Activated CD8-positive, alpha-beta memory T cell treated with anti-CD3 and anti-CD28 coated beads for 24 hours (primary cell): ENCODE results near the gene FOXI1.
"Not testable (repeated sequence)": the region's sequence is repeated elsewhere in the genome, so short reads cannot be mapped to it uniquely, and the experiment has no call there.

ENCODE experiments used
- DNase-seq: peaks from one replicate; pipeline ENCODE4 v3.0.0-alpha.2; 2020

The FOXI1 gene

DNA sequence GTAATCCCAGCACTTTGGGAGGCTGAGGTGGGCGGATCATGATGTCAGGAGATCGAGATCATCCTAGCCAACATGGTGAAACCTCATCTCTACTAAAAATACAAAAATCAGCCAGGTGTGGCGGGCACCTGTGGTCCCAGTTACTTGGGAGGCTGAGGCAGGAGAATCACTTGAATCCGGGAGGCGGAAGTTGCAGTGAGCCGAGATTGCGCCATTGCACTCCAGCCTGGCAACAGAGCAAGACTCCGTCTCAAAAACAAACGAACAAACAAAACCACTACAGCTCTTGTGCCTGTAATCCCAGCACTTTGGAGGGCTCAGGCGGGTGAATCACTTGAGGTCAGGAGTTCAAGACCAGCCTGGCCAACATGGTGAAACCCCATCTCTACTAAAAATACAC lies 11.4 kb upstream of the FOXI1 start:
- DNase-seq: not testable (repeated sequence)

DNA sequence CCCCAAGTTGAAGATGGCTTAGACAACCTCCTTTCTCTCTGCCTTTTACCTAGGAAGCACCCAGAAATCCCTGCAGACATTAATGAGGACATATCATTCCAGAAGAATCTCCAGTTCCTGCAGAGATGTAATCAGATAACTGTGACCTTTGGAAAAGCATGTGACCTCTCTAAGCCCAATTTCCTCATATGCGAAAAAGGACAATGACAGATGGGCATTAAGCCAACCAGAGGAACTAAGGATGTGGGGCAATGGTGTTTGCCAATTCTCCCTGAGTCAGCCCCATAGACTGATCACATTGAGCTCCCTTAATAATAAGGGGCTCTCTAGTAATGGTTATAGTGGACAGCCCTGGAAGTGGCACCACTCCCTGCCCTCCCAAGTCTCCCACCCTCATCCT lies 10.1 kb upstream of the FOXI1 start:
- DNase-seq: no peak

DNA sequence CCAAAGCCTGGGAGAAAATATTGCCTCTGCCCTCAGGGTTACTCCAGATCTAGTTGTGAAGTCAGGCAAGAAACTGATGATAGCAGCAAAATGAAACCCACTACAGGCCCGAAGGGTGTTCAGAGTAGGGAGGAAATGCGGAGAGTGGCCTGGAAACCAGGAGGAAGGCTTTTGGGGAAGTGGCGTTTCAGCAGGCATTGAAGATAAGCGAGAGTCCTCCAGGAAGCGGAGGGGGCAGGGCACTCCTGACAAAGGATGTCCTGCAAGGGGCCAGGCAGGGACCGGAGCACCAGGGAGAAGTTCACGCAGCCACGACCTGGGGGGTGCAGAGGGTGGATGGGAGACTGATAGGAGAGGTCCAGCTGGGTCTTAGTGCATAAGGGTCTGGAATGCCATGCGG lies 7.8 kb upstream of the FOXI1 start:
- no peak for DNase-seq

DNA sequence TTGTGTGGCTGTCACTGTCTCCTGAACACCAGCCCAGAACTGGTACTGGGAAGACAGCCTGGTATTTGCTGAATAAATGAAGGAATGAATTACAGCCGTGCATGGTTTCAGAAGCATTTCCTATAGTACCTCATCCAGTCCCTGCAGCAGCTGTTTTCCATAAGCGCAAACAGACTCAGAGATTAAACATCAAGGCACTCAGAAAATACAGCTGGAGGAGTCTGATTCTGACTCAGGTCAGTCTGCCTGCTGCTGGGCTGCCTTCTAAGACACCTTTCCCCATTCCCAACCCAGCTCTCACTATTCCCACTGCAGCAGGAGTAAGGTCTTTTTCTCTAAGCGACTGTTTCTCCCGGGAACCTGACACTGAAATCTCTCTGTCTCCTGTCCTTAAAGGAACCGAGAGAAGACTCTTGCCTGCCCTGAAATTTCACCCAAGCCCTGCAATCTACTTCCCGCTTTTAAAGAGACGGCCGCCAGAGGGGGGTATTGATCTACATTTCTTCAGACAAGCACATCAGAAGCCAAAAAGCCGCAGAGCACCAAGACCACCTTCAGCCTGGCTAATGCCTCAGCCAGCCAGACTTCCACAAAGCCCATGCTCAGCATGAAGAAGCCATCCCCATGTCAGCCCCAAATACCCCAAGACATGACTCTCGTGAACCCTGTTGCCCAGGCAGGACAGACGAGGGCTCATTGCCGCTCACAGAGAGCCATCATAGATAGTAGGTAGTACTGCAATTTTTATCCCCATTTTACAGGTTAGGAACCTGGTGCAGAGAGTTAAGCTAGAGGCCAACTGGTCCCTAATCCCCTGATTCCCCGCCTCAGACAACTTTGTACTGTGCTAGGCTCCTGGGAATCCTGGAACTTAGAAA lies 5.4 kb upstream of the FOXI1 start:
- DNase-seq: peak; percentile 86

DNA sequence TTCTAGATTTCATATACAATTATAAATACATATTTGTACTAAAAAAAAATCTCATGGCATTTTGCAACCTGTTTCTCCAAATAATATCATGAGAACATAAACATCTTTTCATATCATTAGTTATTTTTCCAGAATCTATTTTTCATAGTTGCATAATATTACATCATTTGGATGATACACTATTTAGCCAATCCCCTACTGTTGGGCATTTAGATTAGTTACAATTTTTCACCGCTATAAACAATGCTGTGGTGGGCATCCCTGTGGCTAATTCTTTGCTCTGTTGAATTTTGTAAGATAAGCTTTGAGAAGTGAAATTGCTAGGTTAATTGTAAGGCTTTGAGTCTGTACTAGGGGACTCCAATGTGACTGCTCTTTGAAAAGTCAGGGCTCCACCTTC lies 2.2 kb upstream of the FOXI1 start:
- DNase-seq: no peak

DNA sequence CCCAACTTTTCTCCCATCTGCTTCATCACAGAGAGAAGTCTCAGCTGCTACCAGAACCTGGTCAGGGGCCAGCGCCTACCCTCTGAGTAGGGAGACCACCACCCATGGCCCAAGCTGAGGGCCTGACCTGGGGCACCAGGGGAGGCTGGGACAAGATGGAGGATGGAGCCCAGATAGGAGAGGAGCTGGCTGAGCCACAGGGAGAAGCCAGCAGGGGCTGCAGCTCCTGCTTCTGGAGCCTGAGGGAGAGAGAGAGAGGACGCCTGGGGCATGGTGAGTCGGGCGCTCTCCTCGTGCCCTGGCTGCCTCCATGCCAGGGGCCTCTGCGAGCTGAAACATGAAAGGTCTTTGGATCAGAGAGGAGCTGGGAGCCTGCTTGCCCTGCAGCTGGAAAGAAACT lies 1.4 kb upstream of the FOXI1 start:
- peak; percentile 42 for DNase-seq

DNA sequence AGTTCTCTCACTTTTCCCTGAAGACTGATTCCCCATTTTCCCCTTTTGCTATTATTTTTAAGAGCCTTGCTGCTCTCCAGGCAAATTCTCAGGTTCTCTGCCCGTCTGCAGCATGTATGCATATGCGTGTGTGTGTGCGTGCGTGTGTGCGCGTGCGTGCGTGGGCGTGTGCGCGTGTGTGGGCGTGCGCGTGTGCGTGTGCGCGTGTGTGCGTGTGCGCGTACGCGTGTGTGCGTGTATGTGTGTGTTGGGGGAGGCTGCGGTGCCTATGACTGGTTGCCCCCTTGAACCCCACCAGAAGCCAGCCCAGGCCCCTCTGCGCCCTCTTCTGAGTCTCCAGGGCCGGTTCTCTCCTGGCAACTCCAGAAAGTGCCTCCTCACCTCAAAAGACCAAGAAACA lies 987 bp upstream of the FOXI1 start:
- peak; percentile 9 for DNase-seq

DNA sequence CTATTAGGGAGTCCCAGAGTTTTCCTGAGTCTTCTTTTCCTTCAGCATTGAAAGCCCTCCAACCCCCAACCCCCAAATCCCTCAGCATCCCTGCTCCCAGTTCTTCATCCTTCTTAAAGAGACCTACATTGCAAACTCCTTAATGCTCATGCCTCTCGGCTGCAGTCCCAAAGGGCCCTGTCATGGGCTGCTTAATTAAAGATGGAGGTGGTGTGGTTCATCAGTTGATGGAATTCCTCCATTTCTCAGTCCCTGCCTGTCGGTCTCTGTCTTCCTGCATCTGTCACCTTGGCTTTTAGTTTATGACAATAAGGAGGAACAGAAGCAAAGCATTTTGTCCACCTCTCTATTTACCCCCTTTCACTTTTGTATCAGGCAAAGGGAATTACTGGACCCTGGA lies 2.0 kb downstream of the FOXI1 start:
- no peak for DNase-seq

DNA sequence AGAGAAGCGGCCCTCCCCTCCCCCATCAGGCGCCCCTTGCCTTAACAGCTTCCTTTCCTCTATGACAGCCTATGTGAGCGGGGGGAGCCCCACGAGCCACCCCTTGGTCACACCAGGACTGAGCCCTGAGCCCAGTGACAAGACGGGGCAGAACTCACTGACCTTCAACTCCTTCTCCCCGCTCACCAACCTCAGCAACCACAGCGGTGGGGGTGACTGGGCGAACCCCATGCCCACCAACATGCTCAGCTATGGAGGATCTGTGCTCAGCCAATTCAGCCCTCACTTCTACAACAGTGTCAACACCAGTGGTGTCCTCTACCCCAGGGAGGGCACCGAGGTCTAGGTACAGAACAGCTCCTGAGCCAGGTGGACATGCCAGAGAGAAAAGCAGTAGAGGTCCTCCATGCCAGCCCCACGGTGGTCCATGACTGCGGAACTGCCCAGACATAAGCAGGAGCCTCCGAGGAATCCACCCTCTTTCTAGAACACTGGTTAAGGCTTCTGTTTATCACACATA lies 2.6 kb downstream of the FOXI1 start:
- DNase-seq: peak; percentile 35

DNA sequence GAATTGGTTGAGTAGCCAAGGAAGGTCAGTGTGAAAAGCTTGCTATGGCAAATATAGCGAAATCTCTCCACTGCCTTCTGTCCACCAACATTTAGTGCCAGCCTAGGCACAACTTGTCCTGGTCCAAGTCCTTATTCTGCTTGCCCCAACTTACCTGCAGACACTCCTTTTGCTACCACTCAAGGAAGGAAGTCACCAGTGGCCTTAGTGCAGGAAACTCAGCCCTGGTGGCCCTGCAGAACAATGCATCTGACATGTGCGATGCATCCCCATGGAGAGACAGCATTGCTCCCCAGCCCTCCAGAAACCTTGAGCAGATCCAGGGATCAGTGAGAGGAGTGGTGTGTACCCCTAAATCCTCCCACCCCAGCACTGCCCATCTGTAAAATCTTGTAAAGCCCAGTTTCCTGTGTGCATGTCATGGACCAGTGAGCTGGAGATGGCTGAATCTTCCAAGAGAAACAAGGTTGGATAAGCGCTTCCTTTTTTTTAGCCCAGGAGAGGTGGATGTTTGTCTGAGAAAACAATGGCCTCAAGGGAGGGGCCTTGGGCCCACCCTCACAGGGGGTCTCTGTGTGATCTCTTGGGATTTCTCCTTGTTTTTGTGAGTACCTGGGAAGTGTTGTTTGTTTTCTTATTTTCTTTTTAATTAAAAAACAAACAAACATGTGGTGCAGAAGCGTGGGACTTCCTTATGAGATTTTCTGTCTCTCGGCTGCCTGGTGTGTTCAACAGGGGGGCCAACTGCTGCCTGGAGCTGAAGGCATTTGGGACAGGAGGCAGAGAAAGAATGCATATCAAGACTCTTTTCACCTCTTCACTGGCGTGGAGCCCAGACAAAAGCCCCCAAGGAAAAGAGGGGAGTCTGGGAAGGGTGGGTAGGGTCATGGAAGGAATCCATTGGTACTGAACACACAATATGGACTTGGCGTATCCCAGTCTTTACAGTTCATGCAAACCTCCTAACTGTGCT lies 3.6 kb downstream of the FOXI1 start:
- DNase-seq: peak; percentile 21

DNA sequence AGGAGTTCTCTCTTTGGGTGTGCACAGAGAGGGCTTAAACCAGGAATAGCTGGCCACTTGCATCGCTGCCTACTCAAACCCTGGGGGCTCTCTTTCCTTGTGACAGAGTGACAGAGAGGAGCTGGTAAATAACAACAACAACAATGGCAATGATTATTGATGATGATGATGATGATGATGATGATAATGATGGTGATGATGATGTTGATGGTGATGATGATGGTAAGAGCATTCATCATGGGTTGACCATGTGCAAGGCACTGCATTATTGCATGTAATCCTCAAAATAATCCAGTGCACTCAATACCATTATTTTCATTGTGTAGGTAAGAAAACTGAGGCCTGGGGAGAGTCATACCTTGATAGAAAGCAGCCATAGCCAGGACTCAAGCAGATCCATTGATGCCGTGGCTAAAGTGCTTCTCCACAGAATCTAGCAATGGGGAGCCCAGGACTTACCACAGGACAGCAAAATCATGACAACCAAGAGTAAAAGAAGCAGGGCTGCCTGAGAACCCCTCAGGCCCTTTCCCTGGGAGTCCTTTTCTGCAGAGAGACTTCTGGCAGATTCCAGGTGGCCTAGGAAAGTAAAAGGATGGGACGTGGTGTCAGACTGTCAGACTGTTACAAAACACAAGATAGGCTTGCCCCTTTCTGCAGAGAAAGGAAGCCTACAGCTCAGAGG lies 4.8 kb downstream of the FOXI1 start:
- DNase-seq: peak; percentile 26

DNA sequence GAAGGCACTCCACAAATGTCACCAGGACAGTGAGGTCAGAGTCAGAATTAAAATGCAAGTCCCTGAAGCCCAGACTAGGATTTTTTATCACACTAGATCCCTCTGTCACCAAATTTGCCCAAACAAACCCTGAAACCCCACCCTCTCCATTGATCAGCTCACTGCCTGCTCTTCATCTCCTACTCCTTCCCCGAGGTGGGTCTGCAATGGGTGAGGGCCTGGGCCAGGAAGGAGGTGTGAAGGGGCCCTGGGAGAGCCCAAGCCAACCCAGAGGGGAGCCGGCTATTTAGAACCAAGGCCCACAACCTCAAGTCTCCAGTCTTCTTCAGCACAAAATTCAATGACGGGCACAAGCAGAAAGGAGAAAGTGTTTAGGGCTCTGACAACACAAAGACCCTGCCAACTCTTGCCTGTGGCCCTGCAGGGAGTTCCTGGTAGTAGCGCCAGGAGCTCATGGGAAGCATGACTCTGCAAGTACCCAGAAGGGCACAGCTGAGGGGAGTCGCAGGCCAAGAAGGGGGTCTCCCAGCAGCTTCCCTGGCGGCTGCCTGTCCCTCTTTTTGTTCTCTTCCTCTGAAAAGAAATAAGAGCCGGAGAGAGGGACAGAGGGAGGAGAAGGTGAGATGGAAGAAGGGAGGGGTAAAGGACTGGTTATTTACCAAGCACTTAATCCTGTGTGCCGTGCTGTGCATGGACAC lies 5.5 kb downstream of the FOXI1 start:
- DNase-seq: peak; percentile 26

DNA sequence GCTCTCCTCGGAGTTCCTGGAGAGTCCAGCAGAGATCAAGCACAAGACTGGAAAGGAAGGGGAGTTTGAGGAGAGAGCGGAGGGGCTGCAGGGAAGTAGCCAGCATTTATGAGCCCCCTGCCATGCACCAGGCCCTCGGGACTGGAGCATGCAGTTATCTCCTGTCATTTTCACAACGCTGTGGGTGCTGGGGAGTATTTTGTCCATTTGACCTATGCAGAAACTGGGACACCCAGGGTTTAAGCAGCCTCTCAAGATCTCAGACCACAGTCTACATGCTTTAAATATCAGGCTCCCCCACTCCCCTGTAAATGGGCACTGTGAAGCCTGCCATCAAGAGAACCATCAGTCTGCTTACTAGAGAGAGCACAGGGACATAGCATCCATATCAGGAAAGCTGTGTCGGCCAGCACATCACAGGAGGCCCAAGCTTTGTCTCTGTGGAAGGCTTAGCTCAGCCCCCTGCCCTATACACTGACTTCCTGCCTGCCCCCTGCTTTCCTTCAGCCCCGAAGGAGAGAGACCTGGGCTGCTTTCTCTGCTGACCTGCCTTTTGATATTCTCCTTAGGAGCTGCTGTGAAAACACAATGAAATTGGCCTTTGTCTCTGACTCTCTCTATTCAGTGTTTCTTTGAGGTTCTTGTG lies 7.3 kb downstream of the FOXI1 start:
- DNase-seq: peak; percentile 24

DNA sequence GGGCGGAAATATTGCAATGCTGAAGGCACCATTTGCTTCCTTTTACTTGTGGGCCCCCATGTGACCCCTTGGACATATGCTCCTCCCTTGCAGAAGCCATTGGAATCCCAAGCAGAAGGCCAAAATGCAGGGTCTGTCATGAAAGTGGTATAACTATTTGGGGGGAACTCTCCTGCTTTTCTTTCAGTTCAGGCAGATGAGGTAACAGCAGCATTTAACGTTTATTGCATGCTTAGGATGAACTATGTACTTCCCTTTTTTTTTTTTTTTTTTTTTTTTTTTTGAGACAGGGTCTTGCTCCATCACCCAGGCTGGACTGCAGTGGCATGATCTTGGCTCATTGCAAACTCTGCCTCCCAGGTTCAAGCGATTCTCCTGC lies 7.8 kb downstream of the FOXI1 start:
- no peak for DNase-seq

DNA sequence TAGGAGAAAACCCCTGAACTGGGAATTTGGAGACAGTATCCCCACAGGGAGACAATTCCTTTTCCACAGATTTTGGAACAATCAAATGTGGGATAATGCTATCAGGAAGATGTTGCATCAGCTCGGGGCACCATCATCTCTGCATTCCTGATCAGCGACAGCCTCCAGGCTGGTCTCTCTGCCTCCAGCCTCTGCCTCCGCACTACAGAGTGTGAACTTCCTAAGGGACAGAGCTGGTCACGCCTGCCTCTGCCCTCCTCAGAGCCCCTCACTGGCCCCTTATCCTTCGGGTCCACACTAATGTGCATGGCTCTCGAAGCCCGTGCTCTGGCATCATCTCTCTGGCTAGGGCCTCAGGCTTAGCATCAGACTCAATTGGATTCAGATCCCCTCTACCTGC lies 8.6 kb downstream of the FOXI1 start:
- DNase-seq: peak; percentile 33

DNA sequence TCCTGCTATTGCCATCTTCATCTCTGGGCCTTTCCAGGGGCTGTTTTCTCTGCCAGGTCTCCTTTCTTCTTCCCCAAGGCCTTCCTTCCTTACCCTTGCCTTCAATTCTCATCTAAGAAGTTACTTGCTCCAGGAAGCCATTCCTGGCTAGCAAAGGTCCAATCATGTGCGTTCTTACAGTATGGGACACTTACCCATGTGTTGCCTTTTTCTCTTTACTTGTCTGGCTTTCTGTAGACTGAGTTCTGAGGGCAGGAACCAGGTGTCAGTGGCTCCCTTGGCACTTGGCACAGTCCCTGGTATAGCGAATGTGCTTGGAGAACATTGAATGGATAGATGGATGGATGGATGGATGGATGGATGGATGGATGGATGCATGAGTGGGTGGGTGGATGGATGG lies 10.2 kb downstream of the FOXI1 start:
- peak; percentile 5 for DNase-seq

DNA sequence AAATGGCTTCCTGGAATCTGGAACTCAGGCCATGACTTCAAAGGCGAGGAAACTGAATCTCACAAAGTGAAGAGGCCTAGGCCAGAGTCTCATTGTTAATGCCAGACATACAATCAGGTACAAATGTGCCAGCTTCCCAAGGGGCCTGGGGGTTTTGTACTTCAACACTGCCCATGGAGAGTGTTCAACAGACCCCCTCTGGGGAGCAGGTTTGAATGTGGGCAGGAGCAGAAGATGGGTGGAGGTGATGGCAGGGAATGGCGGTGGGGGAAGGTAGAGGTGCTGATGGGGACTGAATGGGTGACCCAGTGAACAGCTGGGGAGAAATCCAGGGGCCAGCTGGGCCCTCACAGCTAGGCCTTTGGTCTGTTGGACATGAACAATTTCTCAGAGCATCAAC lies 12.0 kb downstream of the FOXI1 start:
- peak; percentile 28 for DNase-seq

DNA sequence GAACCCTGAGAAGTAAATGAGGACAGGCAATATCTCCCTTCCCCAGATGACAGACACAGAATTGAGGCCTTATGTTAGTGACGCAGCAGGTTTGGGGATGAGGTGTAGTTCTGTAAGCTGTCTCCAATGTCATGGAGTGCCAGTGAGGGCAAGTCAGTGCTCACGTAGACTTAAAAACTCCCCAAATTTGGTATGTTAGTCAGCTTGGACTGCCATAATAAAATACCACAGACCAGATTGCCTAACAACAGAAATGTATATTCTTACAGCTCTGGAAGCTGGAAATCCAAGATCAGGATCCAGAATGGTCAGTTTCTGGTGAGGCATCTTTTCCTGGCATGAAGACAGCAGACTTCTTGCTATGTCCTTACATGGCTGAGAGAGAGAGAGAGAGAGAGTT lies 14.9 kb downstream of the FOXI1 start:
- DNase-seq: peak; percentile 24

DNA sequence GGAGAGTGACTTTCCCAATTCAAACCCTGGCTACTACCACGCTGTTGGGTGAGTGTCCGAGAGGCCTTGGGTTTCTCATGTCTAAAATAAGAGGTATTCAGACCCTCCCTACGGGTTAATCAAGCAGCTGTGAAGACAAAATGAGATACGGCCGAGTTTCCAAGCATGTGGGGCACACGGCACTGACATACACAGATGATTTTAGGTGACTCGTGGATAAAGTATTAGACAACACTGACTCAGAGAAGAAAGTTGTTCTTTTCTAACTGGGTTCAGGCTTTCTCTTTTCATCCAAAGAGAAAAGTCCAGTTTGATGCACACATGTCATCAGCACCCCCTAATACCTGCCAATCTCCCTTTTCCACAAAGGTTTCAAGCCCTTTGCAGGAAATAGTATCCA lies 15.6 kb downstream of the FOXI1 start:
- peak; percentile 15 for DNase-seq

DNA sequence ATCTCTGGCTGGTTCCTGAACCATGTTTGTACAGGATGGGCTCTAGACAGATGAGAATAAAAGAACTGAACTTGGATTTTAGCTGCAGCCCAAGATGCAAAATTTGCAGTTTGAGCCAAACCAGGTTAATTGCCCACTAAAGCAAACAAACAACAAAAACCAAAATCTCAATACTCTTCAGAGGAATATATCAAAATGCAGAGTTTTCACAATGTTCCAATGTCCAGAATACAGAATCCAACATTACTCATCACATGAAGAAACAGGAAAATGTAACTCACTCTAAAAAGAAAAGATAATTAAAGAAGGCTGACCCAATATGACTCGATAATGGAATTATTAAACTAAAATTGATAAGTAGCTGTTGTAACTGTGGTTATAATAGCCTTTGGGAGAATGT lies 20.4 kb downstream of the FOXI1 start:
- DNase-seq: no peak

DNA sequence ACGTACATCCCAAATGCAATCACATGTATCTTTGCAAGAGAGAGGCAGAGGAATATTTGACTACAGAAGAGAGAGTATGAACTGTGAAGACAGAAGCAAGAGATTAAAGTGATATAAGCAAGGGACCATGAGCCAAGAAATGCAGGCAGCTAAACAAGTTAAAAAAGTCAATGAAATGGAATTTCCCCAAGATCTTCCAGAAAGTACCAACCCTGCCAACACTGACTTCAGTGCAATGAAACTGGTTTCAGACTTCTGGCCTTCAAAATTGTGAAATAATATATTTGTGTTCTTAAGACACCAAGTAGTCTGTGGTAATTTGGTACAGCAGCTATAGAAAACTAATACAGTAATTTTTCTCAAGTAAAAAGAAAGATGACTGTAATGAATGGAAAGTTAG lies 20.9 kb downstream of the FOXI1 start:
- no peak for DNase-seq

DNA sequence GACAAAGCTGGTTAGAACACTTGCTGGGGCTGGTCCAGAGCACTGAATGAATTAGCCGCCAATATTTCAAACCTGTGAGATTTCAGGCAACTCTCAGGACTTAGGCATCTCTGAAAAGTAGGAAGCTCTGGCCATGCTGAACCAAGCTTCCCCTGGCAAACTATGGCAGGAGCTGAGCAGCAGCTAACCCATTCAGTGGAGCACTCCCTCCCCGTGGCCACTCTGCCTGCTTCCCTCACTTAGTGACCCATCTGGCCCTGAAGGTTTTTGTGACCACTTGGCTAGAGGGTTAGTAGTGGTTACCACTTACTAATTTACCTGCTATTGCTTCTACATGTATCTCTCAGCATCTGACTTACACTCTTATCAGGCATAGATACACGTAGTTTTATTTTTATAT lies 25.5 kb downstream of the FOXI1 start:
- DNase-seq: peak; percentile 11
